Ishikawa (cell line): ENCODE results near the gene ELOVL2.

Experiments used
- CEBPB ChIP-seq: IDR thresholded peaks from 2 replicates; pipeline ENCODE4 v1.6.1; 2012
- CREB1 ChIP-seq: IDR thresholded peaks from 2 replicates; pipeline ENCODE4 v1.6.1; 2012; ENCODE audit warnings: low read depth
- EGR1 ChIP-seq: IDR thresholded peaks from 2 replicates; pipeline ENCODE4 v1.6.1; 2012
- EP300 ChIP-seq: IDR thresholded peaks from 2 replicates; pipeline ENCODE4 v1.6.1; 2012; ENCODE audit warnings: borderline replicate concordance
- FOXM1 ChIP-seq: IDR thresholded peaks from 2 replicates; pipeline ENCODE4 v1.6.1; 2012; ENCODE audit warnings: low read depth, borderline replicate concordance
- MAX ChIP-seq: IDR thresholded peaks from 2 replicates; pipeline ENCODE4 v1.6.1; 2012
- NFIC ChIP-seq: IDR thresholded peaks from 2 replicates; pipeline ENCODE4 v1.6.1; 2012
- RAD21 ChIP-seq: IDR thresholded peaks from 2 replicates; pipeline ENCODE4 v1.6.1; 2012; ENCODE audit warnings: low read depth
- REST ChIP-seq: IDR thresholded peaks from 2 replicates; pipeline ENCODE4 v1.6.1; 2012; ENCODE audit warnings: low read depth, mild to moderate bottlenecking
- TAF1 ChIP-seq: IDR thresholded peaks from 2 replicates; pipeline ENCODE4 v1.6.1; 2012; ENCODE audit warnings: low read depth, mild to moderate bottlenecking
- TCF12 ChIP-seq: IDR thresholded peaks from 2 replicates; pipeline ENCODE4 v1.6.1; 2012; ENCODE audit warnings: low read depth
- TEAD4 ChIP-seq: IDR thresholded peaks from 2 replicates; pipeline ENCODE4 v1.6.1; 2012
- USF1 ChIP-seq: IDR thresholded peaks from 2 replicates; pipeline ENCODE4 v1.6.1; 2012
- YY1 ChIP-seq: IDR thresholded peaks from 2 replicates; pipeline ENCODE4 v1.6.1; 2012; ENCODE audit warnings: low read depth
- ZBTB7A ChIP-seq: IDR thresholded peaks from 2 replicates; pipeline ENCODE4 v1.6.1; 2012; ENCODE audit warnings: low read depth

ELOVL2 gene

GRCh38 chr6:10991115-10991514, 53.0 kb downstream of the ELOVL2 start:
- TF ChIP-seq CEBPB (no peak), FOXM1 (no peak), EGR1 (no peak), REST (no peak), TCF12 (no peak), NFIC (no peak), TAF1 (no peak), ZBTB7A (no peak), YY1 (no peak), USF1 (no peak), TEAD4 (no peak), EP300 (no peak), CREB1 (no peak), RAD21 (no peak), MAX (no peak)

- TF ChIP-seq CREB1 (no peak), YY1 (no peak), RAD21 (no peak), REST (no peak), ZBTB7A (no peak), USF1 (no peak), MAX (no peak), CEBPB (no peak), TCF12 (no peak), FOXM1 (no peak), EP300 (no peak), EGR1 (no peak), TEAD4 (no peak), NFIC (no peak)
These were observed 54.5 kb downstream of the ELOVL2 start for GRCh38 chr6:10989587-10989986.

GRCh38 chr6:10981409-10981808, 62.7 kb downstream of the ELOVL2 start:
- TF ChIP-seq FOXM1, result no peak
- TF ChIP-seq ZBTB7A, result no peak

GRCh38 chr6:10979603-10980002, 64.5 kb downstream of the ELOVL2 start:
- TF ChIP-seq NFIC (no peak), FOXM1 (no peak), TEAD4 (no peak), EP300 (no peak), EGR1 (no peak), USF1 (no peak), CEBPB (no peak), TCF12 (no peak), MAX (no peak), REST (no peak), CREB1 (no peak), RAD21 (no peak), YY1 (no peak), TAF1 (no peak), ZBTB7A (no peak)
